Caco-2 (cell line): ENCODE data around the gene C4orf50. TPM values are rescaled to one million over a fixed set of nuclear protein-coding genes. Genes with fewer than 3 reads are reported as not detected.

Experiments used
- BruUV-seq: library from RNA; stranded (reverse); fragments of 400-500 nt; replicated peaks from 2 replicates; lab custom pipeline; 2021; lab: Mats Ljungman, UMichigan
- CTCF ChIA-PET: fragments of 300-600 bp; sonication (Branson Sonifier 250); formaldehyde crosslinking; loops from one replicate; lab custom pipeline; 2022; ENCODE audit warnings: antibody characterized with exemption; lab: Charles Lee
- POLR2A ChIA-PET: fragments of 300-600 bp; sonication (Branson Sonifier 250); formaldehyde crosslinking; loops from one replicate; lab custom pipeline; 2022; ENCODE audit warnings: antibody characterized with exemption; lab: Charles Lee
- DNase-seq, 2 experiments: peaks; one replicate each; pipeline versions ENCODE4 v3.0.0 to v3.0.0-alpha.2; 2020 to 2022
- H3K27me3 ChIP-seq: replicated peaks from 2 replicates; pipeline ENCODE4 v1.6.0; 2011; ENCODE audit warnings: low read length; ENCODE audit not compliant: control insufficient read depth, insufficient read depth
- H3K36me3 ChIP-seq: 2 replicates; pipeline ENCODE4 v1.5.1; 2011; ENCODE audit warnings: low read length; ENCODE audit not compliant: control insufficient read depth, insufficient read depth
- H3K4me1 ChIP-seq: fragments of 250-450 bp; sonication (Bioruptor Pico); 2 replicates; pipeline ENCODE4 v1.5.1; 2020; ENCODE audit warnings: mild to moderate bottlenecking
- H3K4me3 ChIP-seq: 2 replicates; pipeline ENCODE4 v1.5.1; 2011; ENCODE audit warnings: low read depth, mild to moderate bottlenecking, control low read depth, low read length
- H3K9me3 ChIP-seq: fragments of 250-450 bp; sonication (Bioruptor Pico); 2 replicates; pipeline ENCODE4 v1.5.1; 2020; ENCODE audit warnings: mild to moderate bottlenecking, moderate library complexity
- H3K27ac Mint-ChIP-seq: one replicate; pipeline ENCODE4 v1.8.0; 2022; ENCODE audit warnings: mixed read lengths; ENCODE audit not compliant: unreplicated experiment
- H3K27me3 Mint-ChIP-seq: one replicate; pipeline ENCODE4 v1.8.0; 2022; ENCODE audit warnings: mixed read lengths; ENCODE audit not compliant: insufficient read depth, unreplicated experiment
- H3K36me3 Mint-ChIP-seq: one replicate; pipeline ENCODE4 v1.8.0; 2022; ENCODE audit warnings: mild to moderate bottlenecking, mixed read lengths; ENCODE audit not compliant: insufficient read depth, unreplicated experiment
- H3K4me1 Mint-ChIP-seq: one replicate; pipeline ENCODE4 v1.8.0; 2022; ENCODE audit warnings: low read depth, mixed read lengths; ENCODE audit not compliant: unreplicated experiment
- H3K4me3 Mint-ChIP-seq: one replicate; pipeline ENCODE4 v1.8.0; 2022; ENCODE audit warnings: mild to moderate bottlenecking, moderate library complexity, mixed read lengths; ENCODE audit not compliant: unreplicated experiment
- H3K9me3 Mint-ChIP-seq: one replicate; pipeline ENCODE4 v1.8.0; 2022; ENCODE audit warnings: mixed read lengths; ENCODE audit not compliant: unreplicated experiment
- CTCF ChIP-seq, 2 experiments: fragments of 200-600 bp in 1 of 2; IDR thresholded peaks; 1 replicate in 1 of 2; 2 replicates in 1 of 2; pipeline versions ENCODE4 v1.5.1 to v1.8.0; 2011 to 2022; ENCODE audit warnings: antibody characterized with exemption in 1 of 2, control low read depth in 1 of 2, inconsistent platforms in 1 of 2, low read depth in 1 of 2, low read length in 1 of 2, mild to moderate bottlenecking in 1 of 2, moderate library complexity in 1 of 2; ENCODE audit not compliant: insufficient read depth in 1 of 2, severe bottlenecking in 1 of 2, unreplicated experiment in 1 of 2
- intact Hi-C: fragments of 100-400 bp; cut with micrococcal nuclease; formaldehyde crosslinking; loops from one replicate; pipeline ENCODE4 v1.10.0; 2022; ENCODE audit not compliant: unreplicated experiment
- total RNA-seq: library from RNA; stranded (reverse); gene quantifications from 2 replicates; pipeline ENCODE4 v1.2.3, GENCODE V29; 2022

Gene C4orf50
- total RNA-seq, 1 experiment from 2014 or later = not detected

GRCh38 chr4:5960252-5960880 is 57.9 kb downstream of the C4orf50 start:
- Mint-ChIP-seq H3K27ac (no peak overlapping the region), H3K36me3 (no peaks in the 10 kb centered on the region), H3K4me3 (no peak overlapping the region), H3K4me1 (no peaks in the 10 kb centered on the region), H3K9me3 (no peaks in the 10 kb centered on the region), H3K27me3 (peaks cover 17% of the 10 kb centered on the region)
- Histone ChIP-seq H3K9me3 (no peaks in the 10 kb centered on the region), H3K27me3 (no peaks in the 10 kb centered on the region; the same call in 1 of the 2 replicates), H3K4me3 (no peak overlapping the region), H3K4me1 (no peaks in the 10 kb centered on the region), H3K36me3 (no peaks in the 10 kb centered on the region)
- DNase-seq = no peak
- intact Hi-C loops = no loop called here
- BruUV-seq = no TSS peak
- ChIA-PET CTCF (no interaction called here), POLR2A (no interaction called here)
- TF ChIP-seq CTCF (IDR thresholded peaks at IDR 0.05; ENCODE audit: insufficient read depth in 1 of 2, low read depth in 1 of 2, low read length in 1 of 2, severe bottlenecking in 1 of 2, unreplicated experiment in 1 of 2) = no peak

- H3K36me3 Mint-ChIP-seq = no peaks in the 10 kb centered on the region
- no peaks in the 10 kb centered on the region for H3K36me3 ChIP-seq
- H3K4me1 ChIP-seq = no peaks in the 10 kb centered on the region
- H3K4me3 Mint-ChIP-seq = no peak overlapping the region
- ChIA-PET POLR2A (no interaction called here), CTCF (no interaction called here)
- no peak overlapping the region for H3K4me3 ChIP-seq
- intact Hi-C loops = no loop called here
- H3K27ac Mint-ChIP-seq = no peak overlapping the region
- no peaks in the 10 kb centered on the region for H3K9me3 Mint-ChIP-seq
- no peaks in the 10 kb centered on the region for H3K9me3 ChIP-seq
- no peaks in the 10 kb centered on the region; the same call in 1 of the 2 replicates for H3K27me3 ChIP-seq
- peaks cover 16% of the 10 kb centered on the region for H3K27me3 Mint-ChIP-seq
- no peak for TF ChIP-seq CTCF (IDR thresholded peaks at IDR 0.05; ENCODE audit: insufficient read depth in 1 of 2, low read depth in 1 of 2, low read length in 1 of 2, severe bottlenecking in 1 of 2, unreplicated experiment in 1 of 2)
- DNase-seq = no peak
- BruUV-seq = no TSS peak
- no peaks in the 10 kb centered on the region for H3K4me1 Mint-ChIP-seq
Observed at GRCh38 chr4:5959211-5959982, 58.8 kb downstream of the C4orf50 start.

GRCh38 chr4:5958199-5958735 is 60.0 kb downstream of the C4orf50 start:
- H3K36me3 ChIP-seq = no peaks in the 10 kb centered on the region
- ChIA-PET CTCF (no interaction called here), POLR2A (no interaction called here)
- TF ChIP-seq CTCF (IDR thresholded peaks at IDR 0.05; ENCODE audit: insufficient read depth in 1 of 2, low read depth in 1 of 2, low read length in 1 of 2, severe bottlenecking in 1 of 2, unreplicated experiment in 1 of 2) = no peak
- H3K27me3 ChIP-seq = no peaks in the 10 kb centered on the region; the same call in 1 of the 2 replicates
- intact Hi-C loops = no loop called here
- no peaks in the 10 kb centered on the region for H3K9me3 ChIP-seq
- no peaks in the 10 kb centered on the region for H3K36me3 Mint-ChIP-seq
- H3K9me3 Mint-ChIP-seq = no peaks in the 10 kb centered on the region
- no peak for DNase-seq
- no peaks in the 10 kb centered on the region for H3K4me1 Mint-ChIP-seq
- no peak overlapping the region for H3K4me3 Mint-ChIP-seq
- no peak overlapping the region for H3K4me3 ChIP-seq
- BruUV-seq = no TSS peak
- H3K27me3 Mint-ChIP-seq = peaks cover 16% of the 10 kb centered on the region
- no peaks in the 10 kb centered on the region for H3K4me1 ChIP-seq
- H3K27ac Mint-ChIP-seq = no peak overlapping the region
